ENCODE results near the gene ACTR3.

DNA sequence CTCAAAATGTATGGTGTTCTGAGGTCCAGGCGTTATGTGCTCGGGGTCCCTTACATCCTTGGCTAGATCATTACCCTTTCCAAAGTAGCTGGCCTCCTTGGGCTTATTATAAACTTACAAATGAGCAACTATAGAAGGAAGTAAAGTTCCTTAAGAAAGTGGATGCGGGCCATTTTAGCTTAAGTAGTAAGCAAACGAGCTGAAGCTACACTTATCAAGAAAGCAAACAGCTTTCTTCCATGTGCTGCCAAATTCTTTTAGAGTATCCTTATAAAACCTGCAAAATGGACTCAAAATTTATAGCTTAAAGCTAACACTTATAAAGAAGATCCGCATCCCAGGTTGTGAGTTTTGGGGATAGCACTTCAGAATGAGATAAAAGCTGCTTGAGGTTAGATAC lies 75.3 kb downstream of the ACTR3 start:
- TF ChIP-seq ZNF138 (CRISPR knock-in tag; conservative IDR thresholded peaks at IDR 0.05) (no peak), TCF7 (CRISPR knock-in tag; IDR thresholded peaks at IDR 0.05; ENCODE audit: low read depth) (no peak), SMAD4 (CRISPR knock-in tag; IDR thresholded peaks at IDR 0.05) (no peak), ETV6 (CRISPR knock-in tag; IDR thresholded peaks at IDR 0.05) (no peak), SP1 (CRISPR knock-in tag; conservative IDR thresholded peaks at IDR 0.05) (no peak), RELA (CRISPR knock-in tag; IDR thresholded peaks at IDR 0.05; ENCODE audit: borderline replicate concordance) (no peak)
- TF ChIP-seq, protein P1, sequence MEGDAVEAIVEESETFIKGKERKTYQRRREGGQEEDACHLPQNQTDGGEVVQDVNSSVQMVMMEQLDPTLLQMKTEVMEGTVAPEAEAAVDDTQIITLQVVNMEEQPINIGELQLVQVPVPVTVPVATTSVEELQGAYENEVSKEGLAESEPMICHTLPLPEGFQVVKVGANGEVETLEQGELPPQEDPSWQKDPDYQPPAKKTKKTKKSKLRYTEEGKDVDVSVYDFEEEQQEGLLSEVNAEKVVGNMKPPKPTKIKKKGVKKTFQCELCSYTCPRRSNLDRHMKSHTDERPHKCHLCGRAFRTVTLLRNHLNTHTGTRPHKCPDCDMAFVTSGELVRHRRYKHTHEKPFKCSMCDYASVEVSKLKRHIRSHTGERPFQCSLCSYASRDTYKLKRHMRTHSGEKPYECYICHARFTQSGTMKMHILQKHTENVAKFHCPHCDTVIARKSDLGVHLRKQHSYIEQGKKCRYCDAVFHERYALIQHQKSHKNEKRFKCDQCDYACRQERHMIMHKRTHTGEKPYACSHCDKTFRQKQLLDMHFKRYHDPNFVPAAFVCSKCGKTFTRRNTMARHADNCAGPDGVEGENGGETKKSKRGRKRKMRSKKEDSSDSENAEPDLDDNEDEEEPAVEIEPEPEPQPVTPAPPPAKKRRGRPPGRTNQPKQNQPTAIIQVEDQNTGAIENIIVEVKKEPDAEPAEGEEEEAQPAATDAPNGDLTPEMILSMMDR (IDR thresholded peaks at IDR 0.05) = no peak
- TF ChIP-seq, protein P2, sequence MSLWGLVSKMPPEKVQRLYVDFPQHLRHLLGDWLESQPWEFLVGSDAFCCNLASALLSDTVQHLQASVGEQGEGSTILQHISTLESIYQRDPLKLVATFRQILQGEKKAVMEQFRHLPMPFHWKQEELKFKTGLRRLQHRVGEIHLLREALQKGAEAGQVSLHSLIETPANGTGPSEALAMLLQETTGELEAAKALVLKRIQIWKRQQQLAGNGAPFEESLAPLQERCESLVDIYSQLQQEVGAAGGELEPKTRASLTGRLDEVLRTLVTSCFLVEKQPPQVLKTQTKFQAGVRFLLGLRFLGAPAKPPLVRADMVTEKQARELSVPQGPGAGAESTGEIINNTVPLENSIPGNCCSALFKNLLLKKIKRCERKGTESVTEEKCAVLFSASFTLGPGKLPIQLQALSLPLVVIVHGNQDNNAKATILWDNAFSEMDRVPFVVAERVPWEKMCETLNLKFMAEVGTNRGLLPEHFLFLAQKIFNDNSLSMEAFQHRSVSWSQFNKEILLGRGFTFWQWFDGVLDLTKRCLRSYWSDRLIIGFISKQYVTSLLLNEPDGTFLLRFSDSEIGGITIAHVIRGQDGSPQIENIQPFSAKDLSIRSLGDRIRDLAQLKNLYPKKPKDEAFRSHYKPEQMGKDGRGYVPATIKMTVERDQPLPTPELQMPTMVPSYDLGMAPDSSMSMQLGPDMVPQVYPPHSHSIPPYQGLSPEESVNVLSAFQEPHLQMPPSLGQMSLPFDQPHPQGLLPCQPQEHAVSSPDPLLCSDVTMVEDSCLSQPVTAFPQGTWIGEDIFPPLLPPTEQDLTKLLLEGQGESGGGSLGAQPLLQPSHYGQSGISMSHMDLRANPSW (CRISPR knock-in tag; conservative IDR thresholded peaks at IDR 0.05; ENCODE audit: low read depth) = no peak

Data from WTC11 (cell line).